Spleen (tissue), 11 donors: ENCODE data around the gene STRN4. TPM values are rescaled to one million over a fixed set of nuclear protein-coding genes. Genes with fewer than 3 reads are reported as not detected.

Experiments used
- DNase-seq: peaks from one replicate; pipeline ENCODE4 v3.0.0-alpha.2; 2020
- H3K27ac ChIP-seq, 8 donors: fragments of 200-600 bp; sonication (generic) in 7 of 8; 1 replicate in 4 of 8; 2 replicates in 4 of 8; pipeline versions ENCODE4 v1.5.0 to v1.8.0; 2016 to 2021; ENCODE audit warnings: inconsistent platforms in 4 of 8, mild to moderate bottlenecking in 4 of 8, moderate library complexity in 1 of 8
- H3K27me3 ChIP-seq, 7 donors: fragments of 200-600 bp; sonication (generic) in 6 of 7; replicated peaks in 1 of 7; 1 replicate in 4 of 7; 2 replicates in 3 of 7; pipeline versions ENCODE4 v1.5.0 to v1.8.0; 2016 to 2021; ENCODE audit warnings: inconsistent platforms in 3 of 7, mild to moderate bottlenecking in 1 of 7
- H3K36me3 ChIP-seq, 6 donors: fragments of 200-600 bp; sonication (generic) in 5 of 6; 1 replicate in 4 of 6; 2 replicates in 2 of 6; pipeline versions ENCODE4 v1.5.0 to v1.8.0; 2016 to 2021; ENCODE audit warnings: inconsistent platforms in 2 of 6
- H3K4me1 ChIP-seq, 6 donors: fragments of 200-600 bp; sonication (generic) in 5 of 6; 1 replicate in 3 of 6; 2 replicates in 3 of 6; pipeline versions ENCODE4 v1.5.0 to v1.8.0; 2016 to 2021; ENCODE audit warnings: inconsistent platforms in 3 of 6
- H3K4me3 ChIP-seq, 8 donors: fragments of 200-600 bp; sonication (generic) in 7 of 8; 1 replicate in 4 of 8; 2 replicates in 4 of 8; pipeline versions ENCODE4 v1.5.0 to v1.8.0; 2016 to 2021; ENCODE audit warnings: inconsistent platforms in 4 of 8, mild to moderate bottlenecking in 4 of 8, moderate library complexity in 2 of 8
- H3K9me3 ChIP-seq, 8 donors: fragments of 200-600 bp; sonication (generic) in 7 of 8; 1 replicate in 4 of 8; 2 replicates in 4 of 8; pipeline versions ENCODE4 v1.5.0 to v1.8.0; 2016 to 2021; ENCODE audit warnings: inconsistent platforms in 4 of 8
- POLR2A ChIP-seq, 3 donors: fragments of 450-650 bp; IDR thresholded peaks; one replicate each; pipeline ENCODE4 v1.5.1; 2017; ENCODE audit warnings: antibody characterized with exemption in 3 of 3, mild to moderate bottlenecking in 1 of 3
- POLR2AphosphoS5 ChIP-seq, 3 donors: sonication (generic); formaldehyde crosslinking; IDR thresholded peaks; one replicate each; pipeline ENCODE4 v1.5.1; 2017; ENCODE audit warnings: antibody characterized with exemption in 3 of 3
- WGBS, 5 donors: extraction: QIAGEN DNeasy Blood & Tissue Kit in 3 of 5; methylation state at CpG; one replicate each; pipeline versions ENCODE4 v1.1.5 to v1.1.7; 2013 to 2018; 5-methylcytosine and 5-hydroxymethylcytosine counted together
- intact Hi-C: fragments of 100-400 bp; cut with DNase I; formaldehyde crosslinking; loops from one replicate; pipeline ENCODE4 v1.15.0; 2023; ENCODE audit warnings: low total_unique reads
- polyA plus RNA-seq, 3 donors: library from polyadenylated mRNA; stranded (reverse); fragments of 200-250 nt; gene quantifications; one replicate each; pipeline ENCODE4 v1.2.1, GENCODE V29; 2013
- total RNA-seq, 7 donors: library from RNA; depleted of rRNA in 3 of 7; stranded (reverse); fragments of >200 nt in 3 of 7; fragmentation: NEBNext Ultra II Directional in 4 of 7; extraction: Animal tissue kit (Norgen Biotek cat#: 25700) in 4 of 7; gene quantifications; one replicate each; pipeline versions ENCODE4 v1.1.0 to v1.2.1, GENCODE V29; 2016 to 2021
- TF ChIP-seq, protein P1 (sequence below), 11 experiments: fragments of 200-600 bp in 7 of 11; fragments of 450-650 bp in 4 of 11; sonication (generic) in 4 of 11; IDR thresholded peaks in 8 of 11; conservative IDR thresholded peaks in 3 of 11; 1 replicate in 7 of 11; 2 replicates in 4 of 11; pipeline versions ENCODE4 v1.4.0 to v1.8.0; 2016 to 2021; ENCODE audit warnings: antibody characterized with exemption in 11 of 11, inconsistent platforms in 4 of 11, mild to moderate bottlenecking in 1 of 11
- donor health status: healthy with polysubstance abuse.
- donor health status: DM: no; HTN: no; CAD: no; lungs with moderate emphysema.
- donor health status: DM: no; HTN: no; CAD: no.
- donor health status: Bipolar disorder and iron deficiency.
- donor health status: healthy.
- donor health status: DM: no; HTN: no; CAD: no.
- donor health status: DM: yes; HTN: yes; CAD: no.

The STRN4 gene
- total and polyA plus RNA-seq, 10 donors, result 28.2 to 143 (median 96.6) TPM

DNA sequence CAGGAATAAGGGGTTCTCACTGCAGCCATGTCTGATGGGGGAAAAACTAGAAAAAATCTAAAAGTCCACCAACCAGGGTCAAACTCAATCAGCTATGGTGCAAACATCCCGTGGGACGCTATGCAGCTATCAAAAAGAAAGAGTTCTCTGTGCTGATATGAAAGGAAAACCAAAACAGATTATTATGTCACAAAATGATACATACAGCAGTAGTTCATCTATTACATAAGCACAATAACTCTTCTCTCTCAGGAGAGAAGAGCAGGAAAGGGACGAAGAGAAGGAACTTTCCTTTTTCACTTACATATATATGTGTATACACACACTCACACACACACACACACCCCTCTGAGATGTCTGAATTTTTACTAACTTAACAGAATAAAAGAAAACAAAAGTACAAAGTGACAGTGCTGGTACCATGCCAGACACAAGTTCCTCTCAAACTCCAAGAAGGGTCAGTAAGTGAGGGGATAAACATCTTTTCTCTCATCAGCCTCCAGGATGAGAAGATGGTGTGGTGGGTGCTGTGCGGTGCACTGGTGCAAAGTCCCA, 3.2 kb downstream of the STRN4 start:
- intact Hi-C loops, result no loop called here
- WGBS, 5 donors, result 49 to 75% (median 62%) methylated on average over 4 of the region's 4 CpGs
- H3K4me3 ChIP-seq, result no peak overlapping the region

DNA sequence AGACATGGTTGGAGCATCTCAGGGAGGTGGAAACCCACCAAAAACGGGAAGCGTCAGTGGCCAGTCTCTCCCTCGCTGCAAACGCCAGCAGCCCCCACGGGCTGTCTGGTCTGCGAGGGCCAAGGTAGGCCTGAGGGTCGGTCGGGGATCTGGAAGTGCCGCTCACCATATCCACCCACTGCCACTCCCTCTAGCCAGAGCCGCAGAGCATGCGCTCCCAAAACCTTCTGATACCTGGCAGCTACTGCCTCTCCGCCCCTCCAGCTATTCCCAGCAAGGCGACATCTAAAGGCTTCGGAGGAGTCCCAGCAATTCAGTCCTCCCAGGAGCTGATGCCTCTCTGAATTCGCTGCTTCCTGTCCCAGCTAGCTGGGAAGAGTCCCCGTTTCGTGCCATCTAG, 4.8 kb downstream of the STRN4 start:
- peak in 1 of 3 donors; percentile 27 for TF ChIP-seq POLR2AphosphoS5 (IDR thresholded peaks at IDR 0.05)
- TF ChIP-seq POLR2A (IDR thresholded peaks at IDR 0.05), result no peak
- Histone ChIP-seq H3K9me3 (no peaks in the 10 kb centered on the region), H3K4me3 (no peak overlapping the region), H3K27ac (peak overlapping the region in 5 of 8 donors; percentile 18 to 97 (median 38)), H3K36me3 (peaks cover 0 to 63% (median 21%) of the 10 kb centered on the region in 6 donors), H3K27me3 (no peaks in the 10 kb centered on the region), H3K4me1 (peaks cover 34 to 93% (median 78%) of the 10 kb centered on the region in 6 donors)
- intact Hi-C loops, result no loop called here
- no peak for DNase-seq
- 77 to 83% (median 80%) methylated on average over 13 to 17 of the region's 17 CpGs for WGBS, 5 donors

More for the DNA sequence above, 3.2 kb downstream of the STRN4 start:
- H3K27me3 ChIP-seq, result no peaks in the 10 kb centered on the region
- DNase-seq, result no peak
- H3K9me3 ChIP-seq, result no peaks in the 10 kb centered on the region
- peak overlapping the region in 4 of 8 donors; percentile 16 to 97 (median 56) for H3K27ac ChIP-seq
- peaks cover 0 to 47% (median 7%) of the 10 kb centered on the region in 6 donors for H3K36me3 ChIP-seq
- TF ChIP-seq POLR2AphosphoS5 (IDR thresholded peaks at IDR 0.05) (no peak), POLR2A (IDR thresholded peaks at IDR 0.05) (no peak)
- TF ChIP-seq, protein P1, sequence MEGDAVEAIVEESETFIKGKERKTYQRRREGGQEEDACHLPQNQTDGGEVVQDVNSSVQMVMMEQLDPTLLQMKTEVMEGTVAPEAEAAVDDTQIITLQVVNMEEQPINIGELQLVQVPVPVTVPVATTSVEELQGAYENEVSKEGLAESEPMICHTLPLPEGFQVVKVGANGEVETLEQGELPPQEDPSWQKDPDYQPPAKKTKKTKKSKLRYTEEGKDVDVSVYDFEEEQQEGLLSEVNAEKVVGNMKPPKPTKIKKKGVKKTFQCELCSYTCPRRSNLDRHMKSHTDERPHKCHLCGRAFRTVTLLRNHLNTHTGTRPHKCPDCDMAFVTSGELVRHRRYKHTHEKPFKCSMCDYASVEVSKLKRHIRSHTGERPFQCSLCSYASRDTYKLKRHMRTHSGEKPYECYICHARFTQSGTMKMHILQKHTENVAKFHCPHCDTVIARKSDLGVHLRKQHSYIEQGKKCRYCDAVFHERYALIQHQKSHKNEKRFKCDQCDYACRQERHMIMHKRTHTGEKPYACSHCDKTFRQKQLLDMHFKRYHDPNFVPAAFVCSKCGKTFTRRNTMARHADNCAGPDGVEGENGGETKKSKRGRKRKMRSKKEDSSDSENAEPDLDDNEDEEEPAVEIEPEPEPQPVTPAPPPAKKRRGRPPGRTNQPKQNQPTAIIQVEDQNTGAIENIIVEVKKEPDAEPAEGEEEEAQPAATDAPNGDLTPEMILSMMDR (IDR thresholded peaks at IDR 0.05 in 8 of 11, conservative IDR thresholded peaks at IDR 0.05 in 3 of 11), result no peak
- H3K4me1 ChIP-seq, result peaks cover 42 to 93% (median 78%) of the 10 kb centered on the region in 6 donors

DNA sequence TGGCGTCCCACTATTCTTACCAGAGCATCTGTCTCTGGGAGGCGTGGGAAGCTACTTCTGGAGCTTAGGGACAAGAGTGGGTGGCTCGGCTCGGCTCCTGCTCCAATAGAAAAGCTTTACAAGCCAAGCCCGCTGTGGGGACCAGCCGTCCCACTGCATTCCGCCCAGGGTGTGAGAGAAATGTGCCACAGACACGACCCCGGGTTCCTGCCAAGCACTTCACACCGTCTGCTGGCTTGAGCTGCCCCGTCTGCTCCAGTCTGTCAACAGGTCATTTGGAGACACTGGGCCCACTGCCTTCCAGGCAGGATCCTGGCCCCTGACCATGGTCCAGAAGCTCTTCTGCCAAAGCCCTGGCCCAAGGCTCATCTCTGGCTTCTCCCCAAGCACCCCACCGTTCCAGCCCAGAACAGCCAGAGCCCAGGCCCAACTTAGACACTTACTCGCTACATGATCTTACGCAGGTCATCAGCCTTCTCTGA, 6.9 kb downstream of the STRN4 start:
- H3K36me3 ChIP-seq, result peaks cover 0 to 84% (median 38%) of the 10 kb centered on the region in 6 donors
- no peaks in the 10 kb centered on the region for H3K27me3 ChIP-seq
- no peak overlapping the region for H3K4me3 ChIP-seq
- 69 to 90% (median 78%) methylated on average over 12 to 14 of the region's 14 CpGs for WGBS, 5 donors
- peaks cover 27 to 100% (median 86%) of the 10 kb centered on the region in 6 donors for H3K4me1 ChIP-seq
- no peak for DNase-seq
- TF ChIP-seq POLR2A (IDR thresholded peaks at IDR 0.05), result no peak
- TF ChIP-seq, protein P1 (IDR thresholded peaks at IDR 0.05 in 8 of 11, conservative IDR thresholded peaks at IDR 0.05 in 3 of 11), result no peak
- TF ChIP-seq POLR2AphosphoS5 (IDR thresholded peaks at IDR 0.05), result peak in 1 of 3 donors; percentile 25
- H3K9me3 ChIP-seq, result no peaks in the 10 kb centered on the region
- intact Hi-C loops, result no loop called here
- H3K27ac ChIP-seq, result peak overlapping the region in 6 of 8 donors; percentile 15 to 93 (median 52)

DNA sequence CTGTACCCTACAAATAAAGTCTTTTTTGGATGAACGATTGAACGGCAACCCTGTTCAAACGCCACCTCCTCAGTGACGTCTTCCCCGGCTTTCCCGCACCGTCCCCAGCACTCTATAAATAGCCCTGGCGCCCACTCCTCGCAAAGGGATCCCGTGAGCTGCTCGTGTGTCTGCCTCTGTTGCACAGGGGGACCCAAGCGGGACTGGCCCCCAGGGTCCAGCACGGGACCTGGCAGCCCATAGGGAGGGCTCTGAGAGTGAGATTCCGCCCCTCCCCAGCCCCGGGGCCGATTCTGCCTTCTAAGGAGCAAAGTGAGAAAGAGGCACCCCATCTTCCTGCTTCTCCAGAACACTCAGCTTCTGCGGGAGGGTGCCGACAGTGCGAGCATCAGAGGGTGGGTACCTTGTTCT, 8.5 kb downstream of the STRN4 start:
- WGBS, 5 donors, result 78 to 94% (median 83%) methylated on average over 19 of the region's 19 CpGs
- no peak overlapping the region for H3K4me3 ChIP-seq
- peaks cover 0 to 99% (median 48%) of the 10 kb centered on the region in 6 donors for H3K36me3 ChIP-seq
- DNase-seq, result no peak
- intact Hi-C loops, result no loop called here
- no peaks in the 10 kb centered on the region for H3K27me3 ChIP-seq
- TF ChIP-seq POLR2A (IDR thresholded peaks at IDR 0.05), result no peak
- TF ChIP-seq, protein P1 (IDR thresholded peaks at IDR 0.05 in 8 of 11, conservative IDR thresholded peaks at IDR 0.05 in 3 of 11), result no peak
- TF ChIP-seq POLR2AphosphoS5 (IDR thresholded peaks at IDR 0.05), result peak in 1 of 3 donors; percentile 48
- H3K4me1 ChIP-seq, result peaks cover 13 to 100% (median 82%) of the 10 kb centered on the region in 6 donors
- H3K9me3 ChIP-seq, result no peaks in the 10 kb centered on the region
- H3K27ac ChIP-seq, result peak overlapping the region in 7 of 8 donors; percentile 19 to 93 (median 71)
